Measurements from ENCODE around the gene SNX2.

GRCh38 chr5:122788996-122789395 lies 14.1 kb downstream of the SNX2 start:
- TF ChIP-seq POLR2AphosphoS5 (IDR thresholded peaks at IDR 0.05): no peak
- TF ChIP-seq CTCF (IDR thresholded peaks at IDR 0.05): no peak

Data from sigmoid colon (tissue), 4 donors.